Ovary (tissue), 3 donors: ENCODE data around the gene CYP46A1.

Experiments
- EP300 ChIP-seq: sonication (generic); formaldehyde crosslinking; IDR thresholded peaks from one replicate; pipeline ENCODE4 v1.6.1; 2017; ENCODE audit warnings: antibody characterized with exemption
- POLR2A ChIP-seq: fragments of 450-650 bp; IDR thresholded peaks from one replicate; pipeline ENCODE4 v1.6.1; 2017; ENCODE audit warnings: antibody characterized with exemption, mild to moderate bottlenecking, moderate library complexity
- TF ChIP-seq, protein P1 (sequence below), 3 donors: fragments of 450-650 bp in 2 of 3; fragments of 200-600 bp in 1 of 3; IDR thresholded peaks; one replicate each; pipeline versions ENCODE4 v1.5.1 to v1.8.0; 2016 to 2022; ENCODE audit warnings: antibody characterized with exemption in 3 of 3, mild to moderate bottlenecking in 1 of 3
- donor health status: DM: no; HTN: no; CAD: no.

DNA sequence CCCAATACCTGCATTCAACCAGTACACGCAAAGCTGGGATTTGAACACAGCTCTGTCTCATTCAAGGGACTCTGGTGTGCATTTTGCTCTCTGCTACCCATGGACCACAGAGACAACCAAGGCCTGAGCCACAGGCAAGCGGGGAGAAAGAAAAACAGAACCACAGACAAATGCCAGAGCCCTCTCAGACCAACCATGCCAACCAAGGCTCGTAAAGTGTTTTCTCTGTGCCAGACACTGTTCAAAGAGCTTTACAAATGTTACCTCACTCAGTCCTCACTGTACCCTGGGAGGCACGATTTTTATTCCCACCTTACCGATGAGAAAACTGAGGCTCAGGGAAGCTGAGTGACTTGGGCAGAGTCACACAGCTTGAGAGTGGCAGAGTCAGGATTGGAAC lies 76.7 kb downstream of the CYP46A1 start:
- no peak for TF ChIP-seq POLR2A
- TF ChIP-seq EP300, result no peak
- TF ChIP-seq, protein P1, sequence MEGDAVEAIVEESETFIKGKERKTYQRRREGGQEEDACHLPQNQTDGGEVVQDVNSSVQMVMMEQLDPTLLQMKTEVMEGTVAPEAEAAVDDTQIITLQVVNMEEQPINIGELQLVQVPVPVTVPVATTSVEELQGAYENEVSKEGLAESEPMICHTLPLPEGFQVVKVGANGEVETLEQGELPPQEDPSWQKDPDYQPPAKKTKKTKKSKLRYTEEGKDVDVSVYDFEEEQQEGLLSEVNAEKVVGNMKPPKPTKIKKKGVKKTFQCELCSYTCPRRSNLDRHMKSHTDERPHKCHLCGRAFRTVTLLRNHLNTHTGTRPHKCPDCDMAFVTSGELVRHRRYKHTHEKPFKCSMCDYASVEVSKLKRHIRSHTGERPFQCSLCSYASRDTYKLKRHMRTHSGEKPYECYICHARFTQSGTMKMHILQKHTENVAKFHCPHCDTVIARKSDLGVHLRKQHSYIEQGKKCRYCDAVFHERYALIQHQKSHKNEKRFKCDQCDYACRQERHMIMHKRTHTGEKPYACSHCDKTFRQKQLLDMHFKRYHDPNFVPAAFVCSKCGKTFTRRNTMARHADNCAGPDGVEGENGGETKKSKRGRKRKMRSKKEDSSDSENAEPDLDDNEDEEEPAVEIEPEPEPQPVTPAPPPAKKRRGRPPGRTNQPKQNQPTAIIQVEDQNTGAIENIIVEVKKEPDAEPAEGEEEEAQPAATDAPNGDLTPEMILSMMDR (IDR thresholded peaks at IDR 0.05), result no peak
